Activated T-helper 17 cell treated with anti-CD3 and anti-CD28 coated beads, Interleukin-2, amount 50 U/mL, for 72 hours (primary cell): ENCODE results near the gene SLC22A4. TPM values are rescaled to one million over a fixed set of nuclear protein-coding genes. Genes with fewer than 3 reads are reported as not detected.
A peak's percentile ranks its signal among the peaks of the same experiment; 100 is the strongest.

ENCODE experiments used
- ATAC-seq: fragments of 150-1000 bp; cut with Tn5 transposase; replicated peaks from 2 replicates; pipeline ENCODE4 v1.10.0; 2021; ENCODE audit warnings: mild to moderate bottlenecking, moderate library complexity
- H3K27ac Mint-ChIP-seq: one replicate; pipeline ENCODE4 v1.8.0; 2022; ENCODE audit warnings: mixed read lengths
- H3K27me3 Mint-ChIP-seq: one replicate; pipeline ENCODE4 v1.8.0; 2022; ENCODE audit warnings: mixed read lengths
- H3K36me3 Mint-ChIP-seq: one replicate; pipeline ENCODE4 v1.8.0; 2022; ENCODE audit warnings: low read depth, mild to moderate bottlenecking, mixed read lengths
- H3K4me1 Mint-ChIP-seq: one replicate; pipeline ENCODE4 v1.8.0; 2022; ENCODE audit warnings: mixed read lengths
- H3K4me3 Mint-ChIP-seq: one replicate; pipeline ENCODE4 v1.8.0; 2022; ENCODE audit warnings: mild to moderate bottlenecking, mixed read lengths
- H3K9me3 Mint-ChIP-seq: one replicate; pipeline ENCODE4 v1.8.0; 2022; ENCODE audit warnings: mixed read lengths
- total RNA-seq, 2 donors: library from RNA; stranded (reverse); gene quantifications; one replicate each; pipeline ENCODE4 v1.2.3, GENCODE V29; 2022

SLC22A4 gene
- total RNA-seq, 2 donors from 2014 or later: 0.58 to 0.93 TPM

DNA sequence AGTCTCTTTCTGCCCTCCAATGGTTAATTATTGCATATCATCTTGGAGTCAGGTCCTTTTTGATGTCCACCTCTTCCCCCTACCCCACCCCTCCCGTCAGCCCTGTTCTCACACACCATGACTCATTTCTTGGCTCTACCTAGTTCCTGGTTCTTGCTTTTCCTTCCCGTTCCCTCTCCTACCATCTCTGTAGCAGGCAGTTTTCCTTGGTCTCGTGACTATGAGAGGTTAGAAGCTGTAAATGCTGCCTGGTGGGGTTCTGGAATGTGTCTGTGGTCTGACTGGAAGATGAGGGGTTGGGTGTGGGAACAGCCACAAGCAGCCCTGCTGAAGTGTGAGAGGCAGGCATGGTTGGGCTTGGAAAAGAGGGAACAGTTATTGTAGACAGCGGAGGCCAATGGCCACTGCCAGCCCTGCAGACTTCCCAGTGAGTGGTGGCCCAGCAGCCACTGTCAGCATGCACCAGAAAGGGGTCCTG is 93.5 kb downstream of the SLC22A4 start:
- no peaks in the 10 kb centered on the region for H3K36me3 Mint-ChIP-seq
- H3K27ac Mint-ChIP-seq: peak overlapping the region; percentile 71
- peak overlapping the region; percentile 5 for H3K4me3 Mint-ChIP-seq
- H3K4me1 Mint-ChIP-seq: peaks cover 54% of the 10 kb centered on the region
- ATAC-seq: no peak
- H3K27me3 Mint-ChIP-seq: no peaks in the 10 kb centered on the region
- H3K9me3 Mint-ChIP-seq: no peaks in the 10 kb centered on the region

DNA sequence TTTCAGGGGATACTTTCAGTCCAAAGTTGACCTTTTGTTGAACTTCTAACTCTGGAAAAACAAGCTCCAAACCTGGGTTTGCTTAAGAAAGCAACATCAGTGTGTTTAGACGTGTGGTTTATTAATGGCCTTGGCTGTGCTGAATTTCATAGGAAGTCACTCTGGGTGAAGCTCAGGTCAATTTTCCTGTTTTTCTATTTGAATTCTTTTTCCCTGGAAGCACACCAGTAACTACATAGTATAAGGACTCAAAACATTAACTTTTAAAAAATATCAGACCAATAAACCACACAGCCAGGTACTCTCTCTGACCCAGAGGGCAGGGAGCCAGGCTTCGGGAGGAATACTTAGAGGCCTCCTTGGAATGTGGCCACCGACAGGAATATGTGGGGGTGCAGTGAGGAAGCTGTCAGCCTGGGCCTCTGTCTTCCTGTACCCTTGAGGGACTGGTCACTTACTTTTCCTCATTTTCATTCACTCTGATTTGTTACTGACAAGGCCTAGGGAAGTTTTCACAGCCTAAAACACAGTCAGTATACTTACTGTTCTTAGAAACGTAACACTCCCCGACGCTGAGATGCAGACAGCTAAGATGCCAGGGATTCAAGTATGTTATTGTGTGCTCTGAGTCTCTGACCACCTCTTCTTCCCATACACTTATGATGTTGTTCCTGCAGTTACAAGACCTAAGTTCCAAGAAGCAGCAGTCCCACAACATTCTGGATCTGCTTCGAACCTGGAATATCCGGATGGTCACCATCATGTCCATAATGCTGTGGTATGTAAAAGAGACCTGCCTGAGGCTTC is 94.3 kb downstream of the SLC22A4 start:
- ATAC-seq: no peak
- H3K27ac Mint-ChIP-seq: peak overlapping the region; percentile 71
- H3K9me3 Mint-ChIP-seq: no peaks in the 10 kb centered on the region
- no peak overlapping the region for H3K4me3 Mint-ChIP-seq
- H3K27me3 Mint-ChIP-seq: no peaks in the 10 kb centered on the region
- no peaks in the 10 kb centered on the region for H3K36me3 Mint-ChIP-seq
- peaks cover 61% of the 10 kb centered on the region for H3K4me1 Mint-ChIP-seq

DNA sequence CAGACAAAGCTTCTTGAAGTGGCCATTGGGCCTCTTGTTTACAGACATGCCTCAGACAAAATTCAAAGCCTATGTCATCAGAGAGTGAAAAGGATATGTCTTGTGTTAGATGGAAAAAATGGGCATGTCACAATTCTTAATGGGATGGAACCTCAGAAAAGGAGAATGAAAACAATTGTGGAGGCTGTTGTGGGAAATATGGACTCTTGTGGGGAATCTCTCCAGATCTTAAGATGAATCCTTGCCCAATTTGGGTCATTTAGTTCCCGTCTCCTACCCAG is 94.8 kb downstream of the SLC22A4 start:
- Mint-ChIP-seq H3K27me3 (no peaks in the 10 kb centered on the region), H3K36me3 (no peaks in the 10 kb centered on the region), H3K4me1 (peaks cover 62% of the 10 kb centered on the region), H3K27ac (peak overlapping the region; percentile 31), H3K9me3 (no peaks in the 10 kb centered on the region), H3K4me3 (no peak overlapping the region)
- no peak for ATAC-seq

DNA sequence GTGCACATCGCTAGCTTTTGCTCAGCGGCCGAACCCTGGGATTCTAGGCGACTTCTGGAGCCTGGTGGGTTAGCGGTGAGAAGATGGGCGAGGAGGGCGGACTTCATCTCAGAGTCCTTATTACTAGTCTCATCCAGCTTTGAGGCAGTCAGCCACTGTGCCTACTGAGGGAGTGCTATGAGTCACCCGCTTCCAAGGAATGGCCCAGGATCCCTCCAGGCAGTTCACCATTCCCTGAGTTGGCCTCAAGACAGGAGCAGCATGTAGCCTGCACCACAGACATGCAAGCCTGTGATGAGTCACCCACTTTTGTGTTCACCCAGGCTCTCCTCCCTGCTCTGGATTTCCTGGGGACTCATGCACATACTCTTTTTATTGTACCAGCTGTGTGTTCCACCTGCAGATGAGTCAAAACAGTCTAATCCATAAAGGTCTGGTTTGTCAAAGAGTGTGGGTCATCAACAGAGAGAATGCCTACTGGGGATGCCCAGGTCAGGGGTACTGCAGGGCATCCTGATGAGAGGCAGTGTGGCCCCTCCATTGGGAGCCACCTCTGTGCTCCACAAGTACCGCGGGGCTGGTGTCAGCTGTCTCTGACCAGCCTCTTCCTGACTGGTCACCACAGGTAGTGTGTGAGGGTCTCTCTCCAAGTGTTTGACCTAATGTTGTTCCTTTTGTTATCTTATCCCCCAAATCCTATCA is 95.5 kb downstream of the SLC22A4 start:
- Mint-ChIP-seq H3K9me3 (no peaks in the 10 kb centered on the region), H3K27me3 (no peaks in the 10 kb centered on the region), H3K4me3 (no peak overlapping the region), H3K27ac (peak overlapping the region; percentile 13), H3K4me1 (peaks cover 66% of the 10 kb centered on the region), H3K36me3 (peaks cover 4% of the 10 kb centered on the region)
- peak; percentile 73 for ATAC-seq

DNA sequence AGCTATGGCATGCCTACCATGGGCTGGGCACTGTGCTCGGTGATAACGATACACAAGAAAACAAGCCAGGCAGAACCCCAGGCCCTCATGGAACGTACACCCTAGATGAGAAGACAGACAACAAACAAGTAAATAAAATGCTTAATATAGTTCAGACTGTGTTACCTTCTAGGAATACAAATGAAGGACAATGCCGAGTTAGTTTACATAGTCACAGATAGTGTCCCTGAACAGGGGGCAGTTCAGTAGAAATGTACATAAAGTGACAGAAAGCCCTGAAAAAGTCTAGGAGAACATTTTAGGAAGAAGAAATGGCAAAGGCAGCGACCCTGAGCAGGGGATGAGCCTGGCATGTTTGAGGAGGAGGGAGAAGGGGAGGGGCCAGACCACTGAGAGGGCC is 97.1 kb downstream of the SLC22A4 start:
- Mint-ChIP-seq H3K4me1 (peaks cover 68% of the 10 kb centered on the region), H3K9me3 (no peaks in the 10 kb centered on the region), H3K36me3 (peaks cover 10% of the 10 kb centered on the region), H3K27me3 (no peaks in the 10 kb centered on the region), H3K4me3 (no peak overlapping the region), H3K27ac (peak overlapping the region; percentile 62)
- no peak for ATAC-seq

DNA sequence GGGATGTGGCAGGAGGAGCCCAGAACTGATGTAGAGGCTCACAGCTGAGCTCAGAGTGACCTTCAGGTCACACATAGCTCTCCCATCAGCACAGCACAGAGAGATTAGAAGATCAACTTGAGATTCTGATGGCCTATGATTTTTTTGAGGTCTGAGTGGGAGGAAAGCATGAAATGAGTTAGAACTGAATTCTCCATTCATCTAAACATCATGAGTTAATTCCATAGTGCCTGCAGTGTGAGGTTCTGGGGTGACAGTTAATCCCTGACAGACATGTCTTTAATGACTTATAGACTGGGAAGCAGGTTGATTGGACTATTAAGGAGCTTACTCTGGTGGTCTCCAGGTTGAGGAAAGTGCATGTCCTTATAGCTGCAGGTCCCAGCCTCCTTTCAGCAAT is 97.7 kb downstream of the SLC22A4 start:
- H3K9me3 Mint-ChIP-seq: no peaks in the 10 kb centered on the region
- peaks cover 69% of the 10 kb centered on the region for H3K4me1 Mint-ChIP-seq
- H3K27ac Mint-ChIP-seq: peak overlapping the region; percentile 62
- no peaks in the 10 kb centered on the region for H3K27me3 Mint-ChIP-seq
- peaks cover 10% of the 10 kb centered on the region for H3K36me3 Mint-ChIP-seq
- ATAC-seq: peak; percentile 56
- peak overlapping the region; percentile 7 for H3K4me3 Mint-ChIP-seq

DNA sequence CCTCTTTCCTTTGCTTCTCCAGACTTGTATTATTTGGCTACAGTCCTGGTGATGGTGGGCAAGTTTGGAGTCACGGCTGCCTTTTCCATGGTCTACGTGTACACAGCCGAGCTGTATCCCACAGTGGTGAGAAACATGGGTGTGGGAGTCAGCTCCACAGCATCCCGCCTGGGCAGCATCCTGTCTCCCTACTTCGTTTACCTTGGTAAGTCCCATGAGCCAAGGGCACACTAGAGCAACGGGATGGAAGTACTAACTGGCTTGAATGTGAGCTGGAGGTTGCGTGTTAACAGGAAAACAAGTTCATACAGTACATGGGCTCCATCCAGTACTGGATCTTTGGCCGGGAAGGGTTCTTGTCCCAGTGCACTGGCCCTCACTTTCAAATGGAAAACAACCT is 98.2 kb downstream of the SLC22A4 start:
- Mint-ChIP-seq H3K9me3 (no peaks in the 10 kb centered on the region), H3K27ac (peak overlapping the region; percentile 27), H3K36me3 (peaks cover 10% of the 10 kb centered on the region), H3K4me3 (peak overlapping the region; percentile 7), H3K4me1 (peaks cover 69% of the 10 kb centered on the region), H3K27me3 (no peaks in the 10 kb centered on the region)
- no peak for ATAC-seq

DNA sequence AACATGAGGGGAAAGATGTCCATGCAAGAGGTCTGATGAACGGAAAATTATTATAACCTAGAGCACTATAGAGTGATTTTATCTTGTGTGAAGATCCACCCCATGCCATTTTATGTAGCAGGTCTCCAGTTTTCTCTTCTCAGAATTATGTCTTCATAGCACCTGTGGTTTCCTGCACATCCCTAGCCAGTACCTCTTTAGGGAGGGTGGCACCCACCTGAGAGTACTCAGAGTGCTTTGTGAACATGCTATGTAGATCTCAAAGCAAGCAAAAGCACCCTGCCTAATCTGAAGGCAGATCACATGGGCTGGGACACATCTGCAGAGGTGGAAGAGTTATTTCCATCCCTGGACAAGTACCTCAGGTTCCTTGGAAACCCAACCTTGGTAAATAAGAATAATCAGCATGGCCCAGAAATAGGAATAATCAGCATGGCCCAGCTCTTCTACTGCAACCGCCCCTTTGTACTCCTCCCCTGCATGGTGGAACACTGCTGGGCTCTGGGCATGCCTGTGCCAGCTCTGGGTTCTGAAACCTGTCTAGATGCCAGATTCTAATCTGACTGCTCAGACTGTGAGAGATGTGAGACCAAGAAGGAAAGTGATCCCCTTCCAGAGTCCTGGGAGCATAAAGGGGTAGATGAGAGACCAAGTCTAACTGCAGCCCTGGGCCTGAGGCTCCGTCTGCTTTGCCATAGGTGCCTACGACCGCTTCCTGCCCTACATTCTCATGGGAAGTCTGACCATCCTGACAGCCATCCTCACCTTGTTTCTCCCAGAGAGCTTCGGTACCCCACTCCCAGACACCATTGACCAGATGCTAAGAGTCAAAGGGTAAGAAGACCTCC is 99.0 kb downstream of the SLC22A4 start:
- ATAC-seq: no peak
- Mint-ChIP-seq H3K9me3 (no peaks in the 10 kb centered on the region), H3K36me3 (peaks cover 10% of the 10 kb centered on the region), H3K27ac (peak overlapping the region; percentile 27), H3K4me3 (peak overlapping the region; percentile 7), H3K4me1 (peaks cover 68% of the 10 kb centered on the region), H3K27me3 (no peaks in the 10 kb centered on the region)

Other genes starting within 250 kb of the SLC22A4 start
- gene IL3, start 233.7 kb upstream of the SLC22A4 start, total RNA-seq: 1 to 10 TPM in 1 of 2 donors, under 1 TPM in 1; 0.32 to 9.0 TPM
- gene CSF2, start 220.6 kb upstream of the SLC22A4 start, total RNA-seq: 100 to 1,000 TPM in 1 of 2 donors, 10 to 100 TPM in 1; 14.6 to 159 TPM
- 10 to 100 TPM in 1 of 2 donors, 1 to 10 TPM in 1; 8.4 to 22.9 TPM for gene P4HA2, start 66.5 kb upstream of the SLC22A4 start, total RNA-seq
- gene PDLIM4, start 36.7 kb upstream of the SLC22A4 start, total RNA-seq: not detected
- 1 to 10 TPM; 3.2 to 3.5 TPM for gene SLC22A5, start 75.3 kb downstream of the SLC22A4 start, total RNA-seq
- 100 to 1,000 TPM; 125 to 174 TPM for gene IRF1, start 196.4 kb downstream of the SLC22A4 start, total RNA-seq
- not detected for gene IL5, start 249.1 kb downstream of the SLC22A4 start, total RNA-seq